CD4-positive, alpha-beta memory T cell (primary cell): ENCODE data around the gene DST. TPM values are rescaled to one million over a fixed set of nuclear protein-coding genes. Genes with fewer than 3 reads are reported as not detected.

ENCODE experiments used
- CTCF ChIA-PET: fragments of 350-600 bp; sonication (Branson Sonifier 250); formaldehyde crosslinking; loops from one replicate; lab custom pipeline; 2021; ENCODE audit warnings: inconsistent platforms; ENCODE audit not compliant: partially characterized antibody; lab: Charles Lee
- POLR2A ChIA-PET: fragments of 350-600 bp; sonication (Branson Sonifier 250); formaldehyde crosslinking; loops from one replicate; lab custom pipeline; 2021; ENCODE audit not compliant: partially characterized antibody; lab: Charles Lee
- DNase-seq, 5 donors: peaks; one replicate each; pipeline versions ENCODE4 v3.0.0 to v3.0.0-alpha.2; 2020 to 2022; ENCODE audit warnings: mixed read lengths in 1 of 5
- H3K27ac ChIP-seq: one replicate; pipeline ENCODE4 v1.7.0; 2013; ENCODE audit warnings: low read depth, low read length
- H3K27me3 ChIP-seq: 2 replicates; pipeline ENCODE4 v1.7.0; 2013; ENCODE audit warnings: mild to moderate bottlenecking, low read length, moderate library complexity; ENCODE audit not compliant: insufficient read depth
- H3K36me3 ChIP-seq: 2 replicates; pipeline ENCODE4 v1.7.0; 2013; ENCODE audit warnings: mild to moderate bottlenecking, low read length, moderate library complexity; ENCODE audit not compliant: insufficient read depth
- H3K4me1 ChIP-seq: 2 replicates; pipeline ENCODE4 v1.7.0; 2013; ENCODE audit warnings: mild to moderate bottlenecking, low read length, moderate library complexity; ENCODE audit not compliant: insufficient read depth
- H3K4me3 ChIP-seq, 2 donors: one replicate each; pipeline ENCODE4 v1.7.0; 2013; ENCODE audit warnings: low read length in 2 of 2, mild to moderate bottlenecking in 1 of 2
- H3K9me3 ChIP-seq, 2 donors: one replicate each; pipeline ENCODE4 v1.7.0; 2013; ENCODE audit warnings: low read length in 2 of 2, control low read depth in 1 of 2; ENCODE audit not compliant: control insufficient read depth in 1 of 2
- H3K27ac Mint-ChIP-seq, 7 donors: one replicate each; pipeline ENCODE4 v1.8.0; 2020 to 2021; ENCODE audit warnings: mixed read lengths in 7 of 7, mild to moderate bottlenecking in 6 of 7, inconsistent platforms in 3 of 7, moderate library complexity in 3 of 7
- H3K27me3 Mint-ChIP-seq, 2 donors: one replicate each; pipeline ENCODE4 v1.8.0; 2020 to 2021; ENCODE audit warnings: mixed read lengths in 2 of 2
- H3K36me3 Mint-ChIP-seq, 2 donors: one replicate each; pipeline ENCODE4 v1.8.0; 2020 to 2021; ENCODE audit warnings: mixed read lengths in 2 of 2, inconsistent platforms in 1 of 2, mild to moderate bottlenecking in 1 of 2
- H3K4me1 Mint-ChIP-seq, 4 donors: one replicate each; pipeline ENCODE4 v1.8.0; 2020 to 2021; ENCODE audit warnings: mixed read lengths in 4 of 4, mild to moderate bottlenecking in 1 of 4
- H3K4me3 Mint-ChIP-seq, 8 donors: one replicate each; pipeline ENCODE4 v1.8.0; 2020 to 2021; ENCODE audit warnings: mixed read lengths in 8 of 8, mild to moderate bottlenecking in 7 of 8, moderate library complexity in 6 of 8, inconsistent platforms in 3 of 8
- H3K9me3 Mint-ChIP-seq, 8 donors: one replicate each; pipeline ENCODE4 v1.8.0; 2020 to 2021; ENCODE audit warnings: mixed read lengths in 8 of 8, mild to moderate bottlenecking in 5 of 8, inconsistent platforms in 3 of 8, moderate library complexity in 1 of 8
- intact Hi-C: fragments of 100-400 bp; cut with micrococcal nuclease; formaldehyde crosslinking; loops from one replicate; pipeline ENCODE4 v1.15.1; 2023
- polyA plus RNA-seq, 2 donors: library from polyadenylated mRNA; unstranded; fragments of 300-500 nt; fragmentation: Illumina TruSeq; gene quantifications; one replicate each; pipeline ENCODE4 v1.2.3, GENCODE V29; 2021
- total RNA-seq, 2 experiments: library from RNA; stranded (reverse); gene quantifications; one replicate each; pipeline ENCODE4 v1.2.3, GENCODE V29; 2021

DST gene
- total and polyA plus RNA-seq, 4 experiments from 2014 or later = 1.1 to 8.8 (median 5.2) TPM

- Mint-ChIP-seq H3K36me3 (no peaks in the 10 kb centered on the region), H3K9me3 (peaks cover 0 to 2% (median 0%) of the 10 kb centered on the region in 8 donors), H3K4me1 (no peaks in the 10 kb centered on the region), H3K4me3 (no peak overlapping the region), H3K27me3 (peaks cover 0 to 2% of the 10 kb centered on the region in 2 donors), H3K27ac (no peak overlapping the region)
- intact Hi-C loops = no loop called here
- ChIA-PET CTCF (interaction anchor here (1.4 kb wide), 1 partner anchor 38 kb away, joined by 4 read pairs; no protein-coding TSS in a partner anchor), POLR2A (no interaction called here)
- H3K27ac ChIP-seq = no peak overlapping the region
- no peaks in the 10 kb centered on the region for H3K9me3 ChIP-seq
- no peaks in the 10 kb centered on the region for H3K27me3 ChIP-seq
- H3K4me3 ChIP-seq = no peak overlapping the region
- H3K4me1 ChIP-seq = no peaks in the 10 kb centered on the region
- no peak for DNase-seq
- no peaks in the 10 kb centered on the region for H3K36me3 ChIP-seq
Measured at GRCh38 chr6:56556751-56557540, 85.7 kb downstream of the DST start.

GRCh38 chr6:56555438-56555872 is 87.2 kb downstream of the DST start:
- Mint-ChIP-seq H3K27ac (no peak overlapping the region), H3K4me1 (no peaks in the 10 kb centered on the region), H3K36me3 (no peaks in the 10 kb centered on the region), H3K4me3 (no peak overlapping the region), H3K27me3 (peaks cover 2% of the 10 kb centered on the region in 2 donors), H3K9me3 (no peaks in the 10 kb centered on the region)
- Histone ChIP-seq H3K36me3 (no peaks in the 10 kb centered on the region), H3K27ac (no peak overlapping the region), H3K27me3 (no peaks in the 10 kb centered on the region), H3K4me1 (no peaks in the 10 kb centered on the region), H3K4me3 (no peak overlapping the region), H3K9me3 (no peaks in the 10 kb centered on the region)
- DNase-seq = no peak
- CTCF ChIA-PET = no interaction called here
- POLR2A ChIA-PET = no interaction called here
- intact Hi-C loops = no loop called here

- Mint-ChIP-seq H3K4me3 (no peak overlapping the region), H3K36me3 (no peaks in the 10 kb centered on the region), H3K4me1 (peaks cover 0 to 5% (median 0%) of the 10 kb centered on the region in 4 donors), H3K27ac (no peak overlapping the region), H3K9me3 (no peaks in the 10 kb centered on the region), H3K27me3 (peaks cover 0 to 2% of the 10 kb centered on the region in 2 donors)
- ChIA-PET POLR2A (no interaction called here), CTCF (interaction anchor here (2.7 kb wide), 1 partner anchor 10 kb away, joined by 9 read pairs; no protein-coding TSS in a partner anchor)
- Histone ChIP-seq H3K27me3 (no peaks in the 10 kb centered on the region), H3K27ac (no peak overlapping the region), H3K9me3 (no peaks in the 10 kb centered on the region), H3K36me3 (no peaks in the 10 kb centered on the region), H3K4me3 (no peak overlapping the region), H3K4me1 (no peaks in the 10 kb centered on the region)
- no peak for DNase-seq
- intact Hi-C loops = no loop called here
Measured at GRCh38 chr6:56552187-56553130, 90.2 kb downstream of the DST start.

GRCh38 chr6:56551409-56552120 is 91.1 kb downstream of the DST start:
- no peak for DNase-seq
- Mint-ChIP-seq H3K4me1 (peaks cover 0 to 5% (median 0%) of the 10 kb centered on the region in 4 donors), H3K36me3 (no peaks in the 10 kb centered on the region), H3K27me3 (peaks cover 0 to 2% of the 10 kb centered on the region in 2 donors), H3K27ac (no peak overlapping the region), H3K9me3 (no peaks in the 10 kb centered on the region), H3K4me3 (no peak overlapping the region)
- Histone ChIP-seq H3K27me3 (no peaks in the 10 kb centered on the region), H3K9me3 (no peaks in the 10 kb centered on the region), H3K4me3 (no peak overlapping the region), H3K36me3 (no peaks in the 10 kb centered on the region), H3K4me1 (no peaks in the 10 kb centered on the region), H3K27ac (no peak overlapping the region)
- ChIA-PET CTCF (interaction anchor here (2.3 to 2.7 kb wide), 2 partner anchors 9 to 20 kb away, joined by 5 to 9 read pairs; no protein-coding TSS in a partner anchor), POLR2A (no interaction called here)
- intact Hi-C loops = no loop called here

- POLR2A ChIA-PET = no interaction called here
- H3K4me3 ChIP-seq = no peak overlapping the region
- Mint-ChIP-seq H3K36me3 (no peaks in the 10 kb centered on the region), H3K27ac (no peak overlapping the region), H3K4me1 (peaks cover 0 to 5% (median 0%) of the 10 kb centered on the region in 4 donors), H3K27me3 (peaks cover 0 to 2% of the 10 kb centered on the region in 2 donors), H3K9me3 (no peaks in the 10 kb centered on the region), H3K4me3 (no peak overlapping the region)
- no peak for DNase-seq
- H3K27me3 ChIP-seq = no peaks in the 10 kb centered on the region
- intact Hi-C loops = no loop called here
- no peaks in the 10 kb centered on the region for H3K4me1 ChIP-seq
- no peaks in the 10 kb centered on the region for H3K9me3 ChIP-seq
- H3K27ac ChIP-seq = no peak overlapping the region
- no peaks in the 10 kb centered on the region for H3K36me3 ChIP-seq
- CTCF ChIA-PET = interaction anchor here (2.0 to 2.3 kb wide), 2 partner anchors 21 to 45 kb away, joined by 5 to 7 read pairs; no protein-coding TSS in a partner anchor
Measured at GRCh38 chr6:56550301-56550700, 92.4 kb downstream of the DST start.

GRCh38 chr6:56549014-56549413 is 93.7 kb downstream of the DST start:
- no peak for DNase-seq
- POLR2A ChIA-PET = no interaction called here
- peaks cover 0 to 2% of the 10 kb centered on the region in 2 donors for H3K27me3 Mint-ChIP-seq
- H3K36me3 Mint-ChIP-seq = no peaks in the 10 kb centered on the region
- CTCF ChIA-PET = interaction anchor here (2.0 to 2.3 kb wide), 2 partner anchors 22 to 46 kb away, joined by 5 to 7 read pairs; no protein-coding TSS in a partner anchor
- Histone ChIP-seq H3K27ac (no peak overlapping the region), H3K9me3 (no peaks in the 10 kb centered on the region), H3K36me3 (no peaks in the 10 kb centered on the region), H3K4me1 (no peaks in the 10 kb centered on the region), H3K27me3 (no peaks in the 10 kb centered on the region), H3K4me3 (no peak overlapping the region)
- peaks cover 0 to 5% (median 0%) of the 10 kb centered on the region in 4 donors for H3K4me1 Mint-ChIP-seq
- intact Hi-C loops = no loop called here
- no peak overlapping the region for H3K4me3 Mint-ChIP-seq
- no peaks in the 10 kb centered on the region for H3K9me3 Mint-ChIP-seq
- no peak overlapping the region for H3K27ac Mint-ChIP-seq
